Pancreas (tissue), 10 donors: ENCODE results near the gene KCNJ11. TPM values are rescaled to one million over a fixed set of nuclear protein-coding genes. Genes with fewer than 3 reads are reported as not detected.

Experiments
- ATAC-seq, 4 donors: fragments of 200-7000 bp; cut with Tn5 transposase; one replicate each; pipeline versions ENCODE4 v1.8.0 to v1.9.1; 2020; ENCODE audit warnings: mild to moderate bottlenecking in 4 of 4, moderate library complexity in 4 of 4
- DNase-seq, 6 donors: peaks; one replicate each; pipeline ENCODE4 v3.0.0-alpha.2; 2020
- FAIRE-seq: peaks from 2 replicates; lab custom pipeline; 2012; peaks lifted over from hg19 to GRCh38; lab: Jason Lieb, UNC
- H3K27ac ChIP-seq, 4 donors: fragments of 200-600 bp; sonication (generic); 1 replicate in 3 of 4; 2 replicates in 1 of 4; pipeline versions ENCODE4 v1.5.0 to v1.8.0; 2020
- H3K27me3 ChIP-seq, 4 donors: fragments of 200-600 bp; one replicate each; pipeline ENCODE4 v1.8.0; 2021
- H3K36me3 ChIP-seq, 3 donors: fragments of 200-600 bp; sonication (generic) in 1 of 3; one replicate each; pipeline versions ENCODE4 v1.5.0 to v1.8.0; 2020 to 2021
- H3K4me1 ChIP-seq, 3 donors: fragments of 200-600 bp; one replicate each; pipeline ENCODE4 v1.8.0; 2021
- H3K4me3 ChIP-seq, 4 donors: fragments of 200-600 bp; sonication (generic) in 2 of 4; one replicate each; pipeline versions ENCODE4 v1.5.0 to v1.8.0; 2020 to 2021
- H3K9me3 ChIP-seq, 4 donors: fragments of 200-600 bp; one replicate each; pipeline ENCODE4 v1.8.0; 2021
- CTCF ChIP-seq, 4 donors: fragments of 200-600 bp; sonication (generic) in 3 of 4; IDR thresholded peaks; one replicate each; pipeline versions ENCODE4 v1.5.0 to v1.8.0; 2021; ENCODE audit warnings: antibody characterized with exemption in 4 of 4
- WGBS, 2 donors: extraction: QIAGEN DNeasy Blood & Tissue Kit; methylation state at CpG; one replicate each; pipeline ENCODE4 v1.1.7; 2013; 5-methylcytosine and 5-hydroxymethylcytosine counted together
- intact Hi-C, 3 donors: fragments of 100-400 bp; cut with DNase I; formaldehyde crosslinking; loops; one replicate each; pipeline versions ENCODE4 v1.11.1 to v1.14.2; 2022
- polyA plus RNA-seq, 2 donors: library from polyadenylated mRNA; stranded (reverse); fragments of 200-250 nt; gene quantifications; one replicate each; pipeline ENCODE4 v1.2.3, GENCODE V29; 2013
- total RNA-seq, 6 donors: library from RNA; stranded (reverse); fragmentation: NEBNext Ultra II Directional in 4 of 6; extraction: Animal tissue kit (Norgen Biotek cat#: 25700) in 4 of 6; gene quantifications; one replicate each; pipeline versions ENCODE4 v1.2.1 to v1.2.4, GENCODE V29; 2021 to 2023
- donor health status: healthy with polysubstance abuse.
- donor health status: DM: no; HTN: no; CAD: no; lungs with moderate emphysema.
- donor health status: DM: no; HTN: no; CAD: no.
- donor health status: control.
- donor health status: control.
- donor health status: Bipolar disorder and iron deficiency.
- donor health status: DM: yes; HTN: yes; CAD: no.
- donor health status: DM: no; HTN: no; CAD: no.
- donor health status: DM: no; HTN: no; CAD: no.
- donor health status: DM: yes; HTN: yes; CAD: no.

KCNJ11 gene
- total and polyA plus RNA-seq, 8 donors: 5.0 to 17.7 (median 11.1) TPM

GRCh38 chr11:17347676-17348075, 40.8 kb downstream of the KCNJ11 start:
- no peaks in the 10 kb centered on the region for H3K9me3 ChIP-seq
- intact Hi-C loops: no loop called here
- no peaks in the 10 kb centered on the region for H3K27me3 ChIP-seq
- H3K4me3 ChIP-seq: no peak overlapping the region
- no peak for DNase-seq
- FAIRE-seq: no peak
- TF ChIP-seq CTCF (IDR thresholded peaks at IDR 0.05): no peak
- H3K27ac ChIP-seq: no peak overlapping the region
- ATAC-seq: no peak
- WGBS, 2 donors: 93 to 95% methylated on average over 1 of the region's 1 CpG
- H3K4me1 ChIP-seq: no peaks in the 10 kb centered on the region
- H3K36me3 ChIP-seq: no peaks in the 10 kb centered on the region

- Histone ChIP-seq H3K9me3 (no peaks in the 10 kb centered on the region), H3K27ac (no peak overlapping the region), H3K27me3 (no peaks in the 10 kb centered on the region), H3K4me1 (no peaks in the 10 kb centered on the region), H3K36me3 (no peaks in the 10 kb centered on the region), H3K4me3 (no peak overlapping the region)
- DNase-seq (no peak), ATAC-seq (no peak), FAIRE-seq (no peak)
- 83 to 100% methylated on average over 1 of the region's 1 CpG for WGBS, 2 donors
- no peak for TF ChIP-seq CTCF (IDR thresholded peaks at IDR 0.05)
- intact Hi-C loops: no loop called here
Measured at GRCh38 chr11:17343907-17344306, 44.6 kb downstream of the KCNJ11 start.

- intact Hi-C loops: no loop called here
- no peak for FAIRE-seq
- ATAC-seq: no peak
- Histone ChIP-seq H3K27me3 (no peaks in the 10 kb centered on the region), H3K27ac (no peak overlapping the region), H3K4me1 (no peaks in the 10 kb centered on the region), H3K4me3 (no peak overlapping the region), H3K9me3 (no peaks in the 10 kb centered on the region), H3K36me3 (no peaks in the 10 kb centered on the region)
- 97 to 99% methylated on average over 2 of the region's 2 CpGs for WGBS, 2 donors
- no peak for DNase-seq
- TF ChIP-seq CTCF (IDR thresholded peaks at IDR 0.05): no peak
Measured at GRCh38 chr11:17343257-17343656, 45.2 kb downstream of the KCNJ11 start.

Other genes with a start within 250 kb of the KCNJ11 start
- gene PIK3C2A, start 180.7 kb downstream of the KCNJ11 start, total RNA-seq: 10 to 100 TPM; 17.3 to 33.2 (median 23.6) TPM
- gene PIK3C2A, start 180.7 kb downstream of the KCNJ11 start, polyA plus RNA-seq: 1 to 10 TPM; 5.4 to 9.1 TPM
- gene NUCB2, start 111.9 kb downstream of the KCNJ11 start, total RNA-seq: 100 to 1,000 TPM; 125 to 255 (median 160) TPM
- 100 to 1,000 TPM; 108 to 183 TPM for gene NUCB2, start 111.9 kb downstream of the KCNJ11 start, polyA plus RNA-seq
- gene NCR3LG1, start 36.9 kb downstream of the KCNJ11 start, total RNA-seq: 1 to 10 TPM in 4 of 6 donors, under 1 TPM in 2; 0.83 to 1.6 (median 1.1) TPM
- gene NCR3LG1, start 36.9 kb downstream of the KCNJ11 start, polyA plus RNA-seq: under 1 TPM; 0.42 to 0.85 TPM
- 10 to 100 TPM; 14.9 to 77.3 (median 38.4) TPM for gene ABCC8, start 88.2 kb upstream of the KCNJ11 start, total RNA-seq
- gene ABCC8, start 88.2 kb upstream of the KCNJ11 start, polyA plus RNA-seq: 100 to 1,000 TPM; 196 to 917 TPM
- gene USH1C, start 155.8 kb upstream of the KCNJ11 start, total RNA-seq: 1 to 10 TPM; 3.5 to 9.8 (median 7.6) TPM
- 10 to 100 TPM; 10.1 to 44.3 TPM for gene USH1C, start 155.8 kb upstream of the KCNJ11 start, polyA plus RNA-seq
- not detected for gene OTOG, start 158.6 kb upstream of the KCNJ11 start, total RNA-seq
- gene OTOG, start 158.6 kb upstream of the KCNJ11 start, polyA plus RNA-seq: not detected